Activated CD8-positive, alpha-beta memory T cell treated with anti-CD3 and anti-CD28 coated beads, Interleukin-2, amount 10 ng/mL, durations not matched to agents 7 days and 5 days (primary cell): Measurements from ENCODE around the gene DEFB131A. TPM values are rescaled to one million over a fixed set of nuclear protein-coding genes. Genes with fewer than 3 reads are reported as not detected.

Source experiments
- total RNA-seq, 2 experiments: library from RNA; stranded (reverse); gene quantifications; one replicate each; pipeline ENCODE4 v1.2.3, GENCODE V29; 2021

The DEFB131A gene
- total RNA-seq, 2 experiments from 2014 or later, result not detected

Other genes with a start within 250 kb of the DEFB131A start
- not detected for gene USP17L10, start 233.8 kb upstream of the DEFB131A start, total RNA-seq
- gene USP17L11, start 229.0 kb upstream of the DEFB131A start, total RNA-seq, result not detected
- gene USP17L12, start 224.3 kb upstream of the DEFB131A start, total RNA-seq, result not detected
- gene USP17L13, start 219.5 kb upstream of the DEFB131A start, total RNA-seq, result not detected
- not detected for gene USP17L15, start 210.0 kb upstream of the DEFB131A start, total RNA-seq
- gene USP17L17, start 200.5 kb upstream of the DEFB131A start, total RNA-seq, result not detected
- not detected for gene USP17L18, start 195.8 kb upstream of the DEFB131A start, total RNA-seq
- not detected for gene USP17L19, start 191.0 kb upstream of the DEFB131A start, total RNA-seq
- gene USP17L20, start 186.3 kb upstream of the DEFB131A start, total RNA-seq, result not detected
- not detected for gene USP17L21, start 181.5 kb upstream of the DEFB131A start, total RNA-seq
- gene USP17L22, start 176.8 kb upstream of the DEFB131A start, total RNA-seq, result not detected
- not detected for gene USP17L24, start 119.2 kb upstream of the DEFB131A start, total RNA-seq
- gene USP17L25, start 114.5 kb upstream of the DEFB131A start, total RNA-seq, result not detected
- not detected for gene USP17L26, start 109.8 kb upstream of the DEFB131A start, total RNA-seq
- not detected for gene USP17L5, start 105.0 kb upstream of the DEFB131A start, total RNA-seq
- gene USP17L27, start 100.3 kb upstream of the DEFB131A start, total RNA-seq, result not detected
- gene USP17L28, start 95.5 kb upstream of the DEFB131A start, total RNA-seq, result not detected
- gene USP17L29, start 90.8 kb upstream of the DEFB131A start, total RNA-seq, result not detected
- not detected for gene USP17L30, start 81.3 kb upstream of the DEFB131A start, total RNA-seq